ENCODE data around the gene PCBP1.
"Not testable (repeated sequence)": the region's sequence is repeated elsewhere in the genome, so short reads cannot be mapped to it uniquely, and the experiment has no call there.

Gene PCBP1

DNA sequence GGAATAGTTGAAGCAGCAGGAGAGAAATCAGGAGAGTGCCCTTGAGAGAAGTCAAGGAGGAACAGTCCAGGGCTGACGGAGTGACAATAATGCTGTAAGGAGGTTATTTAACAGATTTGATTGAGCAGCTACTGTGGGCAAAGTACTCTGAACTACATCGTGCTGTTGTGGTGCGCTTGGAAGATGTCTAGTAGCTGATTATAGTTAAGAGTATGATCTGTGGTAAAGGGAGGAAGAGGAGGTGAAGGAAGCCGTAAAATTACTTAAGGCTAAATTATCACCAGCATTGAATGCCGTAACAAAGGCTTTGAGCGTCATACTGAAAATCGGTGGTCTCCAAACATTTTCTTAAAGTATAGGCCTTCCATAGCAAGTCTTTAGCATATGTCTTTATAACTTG is 4.5 kb downstream of the PCBP1 start:
- H3K4me1 ChIP-seq (ENCODE audit: control insufficient read depth, insufficient read depth, low read length) = peaks cover 32% of the 10 kb centered on the region
- no peak overlapping the region for H3K4me3 ChIP-seq (ENCODE audit: low read length)
- no peak overlapping the region for H3K9ac ChIP-seq (ENCODE audit: low read length)
- H3K36me3 ChIP-seq (ENCODE audit: control insufficient read depth, insufficient read depth, low read length) = no peaks in the 10 kb centered on the region
- H3K27me3 ChIP-seq (ENCODE audit: control insufficient read depth, insufficient read depth, low read length) = no peaks in the 10 kb centered on the region
- H3K9me3 ChIP-seq (ENCODE audit: control insufficient read depth, low read length) = no peaks in the 10 kb centered on the region

DNA sequence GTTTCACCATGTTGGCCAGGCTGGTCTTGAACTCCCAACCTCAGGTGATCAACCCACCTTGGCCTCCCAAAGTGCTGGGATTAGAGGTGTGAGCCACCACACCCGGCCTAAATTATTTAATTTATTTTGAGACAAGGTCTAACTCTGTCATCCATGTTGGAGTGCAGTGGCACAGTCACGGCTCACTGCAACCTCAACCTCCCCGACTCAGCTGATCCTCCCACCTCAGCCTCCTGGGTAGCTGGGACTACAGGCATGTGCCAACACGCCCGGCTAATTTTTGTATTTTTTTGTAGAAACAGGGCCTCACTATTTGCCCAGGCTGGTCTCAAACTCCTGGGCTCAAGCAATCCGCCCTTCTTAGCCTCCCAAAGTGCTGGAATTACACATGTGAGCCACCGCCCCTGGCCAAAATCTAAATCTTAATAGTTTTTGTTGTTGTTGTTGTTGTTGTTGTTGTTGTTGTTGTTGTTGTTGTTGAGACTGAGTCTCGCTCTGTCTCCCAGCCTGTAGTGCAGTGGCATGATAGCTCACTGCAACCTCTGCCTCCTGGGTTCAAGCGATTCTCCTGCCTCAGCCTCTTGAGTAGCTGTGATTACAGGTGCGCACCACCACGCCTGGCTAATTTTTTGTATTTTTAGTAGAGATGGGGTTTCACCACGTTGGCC is 5.4 kb downstream of the PCBP1 start:
- not testable (repeated sequence) for H3K36me3 ChIP-seq (ENCODE audit: control insufficient read depth, insufficient read depth, low read length); H3K9me3 ChIP-seq (ENCODE audit: control insufficient read depth, low read length); H3K9ac ChIP-seq (ENCODE audit: low read length); H3K27me3 ChIP-seq (ENCODE audit: control insufficient read depth, insufficient read depth, low read length); H3K4me3 ChIP-seq (ENCODE audit: low read length)
- H3K4me1 ChIP-seq (ENCODE audit: control insufficient read depth, insufficient read depth, low read length) = peaks cover 32% of the 10 kb centered on the region

DNA sequence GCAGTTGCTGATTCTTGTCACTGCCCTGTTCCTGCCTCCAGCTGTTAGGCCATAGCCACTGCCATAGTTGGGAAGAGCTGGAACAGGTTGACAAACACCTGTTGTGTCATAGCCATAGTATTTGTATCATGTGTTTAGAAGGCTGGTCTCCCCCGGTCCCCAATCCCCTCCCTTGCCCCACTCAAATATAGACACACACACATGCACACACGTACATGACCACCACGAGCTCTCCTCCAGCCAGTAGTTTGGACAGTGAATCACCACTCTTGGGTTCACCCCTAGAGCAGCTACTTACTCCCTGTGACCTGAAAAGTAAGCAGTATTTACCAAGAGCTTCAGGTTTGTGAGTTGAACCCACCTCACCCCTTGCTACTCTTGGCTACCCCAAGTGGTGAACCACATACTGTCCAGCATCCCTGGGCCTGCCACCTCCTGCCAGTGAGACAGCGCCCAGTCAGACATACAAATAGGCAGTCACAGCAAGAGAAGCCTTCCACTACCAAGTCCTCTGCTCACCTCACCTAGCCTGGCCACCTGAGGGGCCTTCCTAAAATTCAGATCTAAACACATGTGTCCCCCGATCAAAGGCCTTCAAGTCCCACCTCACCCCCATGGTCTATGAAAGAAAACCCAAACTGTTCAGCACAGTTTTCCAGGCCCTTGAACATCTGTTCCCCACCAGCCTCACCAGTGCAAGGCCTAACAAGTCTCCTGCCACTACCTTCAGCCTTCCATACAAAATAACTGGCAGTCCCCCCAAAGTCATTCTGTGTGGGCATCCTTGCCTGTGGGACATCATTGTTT is 7.1 kb downstream of the PCBP1 start:
- no peak overlapping the region for H3K4me3 ChIP-seq (ENCODE audit: low read length)
- H3K36me3 ChIP-seq (ENCODE audit: control insufficient read depth, insufficient read depth, low read length) = no peaks in the 10 kb centered on the region
- peaks cover 29% of the 10 kb centered on the region for H3K4me1 ChIP-seq (ENCODE audit: control insufficient read depth, insufficient read depth, low read length)
- H3K27me3 ChIP-seq (ENCODE audit: control insufficient read depth, insufficient read depth, low read length) = no peaks in the 10 kb centered on the region
- peak overlapping the region; percentile 57 for H3K9ac ChIP-seq (ENCODE audit: low read length)
- H3K9me3 ChIP-seq (ENCODE audit: control insufficient read depth, low read length) = no peaks in the 10 kb centered on the region

DNA sequence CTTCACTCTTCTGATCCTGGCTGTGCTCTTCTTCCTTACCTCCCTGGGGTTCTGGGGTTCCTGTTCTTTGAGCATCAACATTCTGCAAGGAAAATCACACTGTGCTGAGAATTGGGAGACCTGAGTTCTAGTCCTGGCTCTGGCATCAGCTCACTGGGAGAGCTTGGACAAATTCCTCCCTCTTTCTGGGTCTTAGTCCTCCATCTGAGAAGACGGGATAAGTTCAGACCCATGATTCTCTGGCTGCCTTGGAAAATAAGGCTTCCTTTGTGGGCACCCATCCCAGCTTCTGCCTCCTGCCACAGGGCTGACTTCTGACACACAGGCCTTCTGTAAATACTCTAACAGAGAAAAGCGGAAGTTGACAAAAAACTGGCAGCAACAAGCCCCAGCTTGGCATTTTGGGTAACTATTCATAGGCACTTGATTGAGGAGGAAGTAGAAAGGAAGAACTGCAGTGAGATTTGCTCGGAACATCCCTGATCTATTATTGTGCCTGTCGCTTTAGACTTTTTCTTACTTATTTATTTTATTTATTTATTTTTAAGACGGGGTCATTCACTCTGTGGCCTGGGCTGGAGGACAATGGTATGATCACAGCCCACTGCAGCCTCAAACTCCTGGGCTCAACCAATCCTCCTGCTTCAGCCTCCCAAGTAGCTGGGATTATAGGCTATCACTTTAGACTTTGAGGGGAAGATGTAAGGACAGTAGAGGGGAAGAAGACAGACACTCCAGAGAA is 7.9 kb downstream of the PCBP1 start:
- Histone ChIP-seq H3K4me3 (ENCODE audit: low read length) (no peak overlapping the region), H3K36me3 (ENCODE audit: control insufficient read depth, insufficient read depth, low read length) (no peaks in the 10 kb centered on the region), H3K27me3 (ENCODE audit: control insufficient read depth, insufficient read depth, low read length) (no peaks in the 10 kb centered on the region), H3K4me1 (ENCODE audit: control insufficient read depth, insufficient read depth, low read length) (peaks cover 23% of the 10 kb centered on the region), H3K9ac (ENCODE audit: low read length) (peak overlapping the region; percentile 57), H3K9me3 (ENCODE audit: control insufficient read depth, low read length) (no peaks in the 10 kb centered on the region)

DNA sequence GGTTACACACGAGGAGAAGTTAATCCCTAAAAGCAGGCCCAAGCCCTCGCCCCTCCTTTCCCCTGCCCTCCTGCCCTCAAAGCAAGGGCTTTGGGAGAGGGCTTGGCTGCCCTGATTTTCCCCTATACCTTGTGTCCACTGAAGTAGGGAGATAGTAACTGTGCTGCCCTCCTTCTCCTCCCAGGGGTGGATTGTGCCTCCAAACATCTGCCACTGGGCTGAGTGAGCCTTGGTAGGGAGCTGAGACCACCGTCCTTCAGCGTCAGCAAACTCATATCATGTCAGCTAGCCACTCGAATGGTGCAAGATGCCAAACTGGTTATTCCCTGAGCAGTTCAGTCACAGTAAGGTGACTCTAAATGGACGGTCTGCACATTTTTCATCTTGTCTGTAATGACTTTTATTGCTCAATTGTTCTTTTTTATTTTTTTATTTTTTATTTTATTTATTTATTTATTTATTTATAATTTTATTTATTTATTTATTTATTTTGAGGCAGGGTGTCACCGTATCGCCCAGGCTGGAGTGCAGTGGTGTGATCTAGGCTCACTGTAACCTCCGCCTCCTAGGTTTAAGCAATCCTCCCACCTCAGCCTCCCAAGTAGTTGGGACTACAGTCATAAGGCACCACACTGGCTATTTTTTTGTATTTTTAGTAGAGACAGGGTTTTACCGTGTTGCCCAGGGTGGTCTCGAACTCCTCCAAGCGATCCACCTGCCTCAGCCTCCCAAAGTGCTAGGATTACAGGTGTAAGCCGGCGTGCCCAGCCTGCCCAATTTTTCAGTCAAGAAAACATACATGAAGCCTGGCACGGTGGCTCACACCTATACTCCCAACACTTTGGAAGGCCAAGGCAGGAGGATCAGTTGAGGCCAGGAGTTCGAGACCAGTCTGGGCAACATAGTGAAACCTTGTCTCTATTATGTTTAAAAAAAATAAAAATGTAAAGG is 8.7 kb downstream of the PCBP1 start:
- Histone ChIP-seq H3K9ac (ENCODE audit: low read length) (peak overlapping the region; percentile 57), H3K36me3 (ENCODE audit: control insufficient read depth, insufficient read depth, low read length) (no peaks in the 10 kb centered on the region), H3K9me3 (ENCODE audit: control insufficient read depth, low read length) (no peaks in the 10 kb centered on the region), H3K4me3 (ENCODE audit: low read length) (no peak overlapping the region), H3K27me3 (ENCODE audit: control insufficient read depth, insufficient read depth, low read length) (no peaks in the 10 kb centered on the region), H3K4me1 (ENCODE audit: control insufficient read depth, insufficient read depth, low read length) (peaks cover 17% of the 10 kb centered on the region)

DNA sequence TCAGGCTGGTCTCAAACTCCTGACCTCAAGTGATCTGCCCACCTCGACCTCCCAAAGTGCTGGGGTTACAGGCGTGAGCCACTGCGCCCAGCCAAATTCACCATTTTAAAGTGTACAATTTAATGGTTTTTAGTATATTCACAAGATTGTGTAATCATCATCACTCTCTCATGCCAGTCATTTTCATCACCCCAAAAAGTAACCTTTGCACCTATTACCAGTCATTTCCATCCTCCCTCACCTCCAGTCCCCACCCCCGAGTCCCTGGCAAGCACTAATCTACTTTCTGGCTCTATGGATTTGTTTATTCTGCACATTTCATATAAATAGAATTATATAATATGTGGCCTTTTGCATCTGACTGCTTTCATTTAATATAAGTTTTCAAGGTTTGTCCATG is 10.8 kb downstream of the PCBP1 start:
- Histone ChIP-seq H3K4me3 (ENCODE audit: low read length) (no peak overlapping the region), H3K9me3 (ENCODE audit: control insufficient read depth, low read length) (no peaks in the 10 kb centered on the region), H3K4me1 (ENCODE audit: control insufficient read depth, insufficient read depth, low read length) (peaks cover 17% of the 10 kb centered on the region)

DNA sequence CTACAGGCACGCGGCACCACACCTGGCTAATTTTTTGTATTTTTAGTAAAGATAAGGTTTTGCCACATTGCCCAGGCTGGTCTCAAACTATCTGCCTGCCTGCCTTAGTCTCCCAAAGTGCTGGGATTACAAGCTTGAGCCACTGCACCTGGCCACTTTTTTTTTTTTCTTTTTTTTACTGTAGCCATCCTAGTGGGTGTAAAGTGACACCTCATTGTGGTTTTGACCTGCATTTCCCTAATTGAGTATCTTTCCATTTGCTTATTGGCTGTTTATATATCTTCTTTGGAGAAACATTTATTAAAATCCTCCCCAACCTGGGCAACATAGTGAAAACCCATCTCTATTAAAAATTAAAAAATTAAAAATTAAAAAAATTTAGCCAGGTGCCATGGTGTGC is 12.0 kb downstream of the PCBP1 start:
- Histone ChIP-seq H3K9me3 (ENCODE audit: control insufficient read depth, low read length) (no peaks in the 10 kb centered on the region), H3K27me3 (ENCODE audit: control insufficient read depth, insufficient read depth, low read length) (no peaks in the 10 kb centered on the region), H3K36me3 (ENCODE audit: control insufficient read depth, insufficient read depth, low read length) (no peaks in the 10 kb centered on the region), H3K4me1 (ENCODE audit: control insufficient read depth, insufficient read depth, low read length) (peaks cover 16% of the 10 kb centered on the region), H3K4me3 (ENCODE audit: low read length) (no peak overlapping the region), H3K9ac (ENCODE audit: low read length) (no peak overlapping the region)

More for the DNA sequence above, 10.8 kb downstream of the PCBP1 start:
- H3K9ac ChIP-seq (ENCODE audit: low read length) = no peak overlapping the region
- H3K36me3 ChIP-seq (ENCODE audit: control insufficient read depth, insufficient read depth, low read length) = no peaks in the 10 kb centered on the region
- H3K27me3 ChIP-seq (ENCODE audit: control insufficient read depth, insufficient read depth, low read length) = no peaks in the 10 kb centered on the region

DNA sequence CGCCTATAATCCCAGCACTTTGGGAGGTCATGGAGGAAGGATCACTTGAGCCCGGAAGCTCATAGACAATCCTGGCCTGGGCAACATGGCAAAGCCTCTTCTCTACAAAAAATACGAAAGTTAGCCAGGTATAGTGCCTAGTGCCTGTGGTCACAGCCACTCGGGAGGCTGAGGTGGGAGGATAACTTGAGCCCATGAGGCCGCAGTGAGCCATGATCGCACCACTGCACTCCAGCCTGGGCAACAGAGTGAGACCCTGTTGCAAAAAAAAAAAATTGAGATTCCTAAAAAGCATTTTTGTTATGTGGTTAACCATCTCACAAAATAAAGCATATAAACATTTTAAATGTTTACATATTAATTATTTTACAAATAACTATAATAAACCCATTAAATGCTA is 13.9 kb downstream of the PCBP1 start:
- H3K36me3 ChIP-seq (ENCODE audit: control insufficient read depth, insufficient read depth, low read length) = no peaks in the 10 kb centered on the region
- H3K9me3 ChIP-seq (ENCODE audit: control insufficient read depth, low read length) = no peaks in the 10 kb centered on the region
- H3K27me3 ChIP-seq (ENCODE audit: control insufficient read depth, insufficient read depth, low read length) = no peaks in the 10 kb centered on the region
- no peaks in the 10 kb centered on the region for H3K4me1 ChIP-seq (ENCODE audit: control insufficient read depth, insufficient read depth, low read length)
- no peak overlapping the region for H3K4me3 ChIP-seq (ENCODE audit: low read length)
- no peak overlapping the region for H3K9ac ChIP-seq (ENCODE audit: low read length)

DNA sequence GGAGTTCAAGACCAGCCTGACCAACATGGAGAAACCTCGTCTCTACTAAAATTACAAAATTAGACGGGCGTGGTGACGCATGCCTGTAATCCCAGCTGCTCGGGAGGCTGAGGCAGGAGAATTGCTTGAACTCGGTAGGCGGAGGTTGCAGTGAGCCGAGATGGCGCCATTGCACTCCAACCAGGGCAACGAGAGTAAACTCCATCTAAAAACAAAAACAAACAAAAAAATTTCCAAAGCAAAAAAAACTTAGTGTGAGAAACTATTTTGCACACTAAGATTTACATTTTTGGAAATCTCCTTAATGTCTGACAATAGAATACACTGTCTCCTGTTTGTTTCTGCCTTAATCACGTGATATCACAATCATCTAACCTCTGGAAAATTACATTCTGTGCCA is 14.4 kb downstream of the PCBP1 start:
- not testable (repeated sequence) for H3K4me1 ChIP-seq (ENCODE audit: control insufficient read depth, insufficient read depth, low read length); H3K36me3 ChIP-seq (ENCODE audit: control insufficient read depth, insufficient read depth, low read length); H3K9me3 ChIP-seq (ENCODE audit: control insufficient read depth, low read length); H3K27me3 ChIP-seq (ENCODE audit: control insufficient read depth, insufficient read depth, low read length); H3K4me3 ChIP-seq (ENCODE audit: low read length); H3K9ac ChIP-seq (ENCODE audit: low read length)

DNA sequence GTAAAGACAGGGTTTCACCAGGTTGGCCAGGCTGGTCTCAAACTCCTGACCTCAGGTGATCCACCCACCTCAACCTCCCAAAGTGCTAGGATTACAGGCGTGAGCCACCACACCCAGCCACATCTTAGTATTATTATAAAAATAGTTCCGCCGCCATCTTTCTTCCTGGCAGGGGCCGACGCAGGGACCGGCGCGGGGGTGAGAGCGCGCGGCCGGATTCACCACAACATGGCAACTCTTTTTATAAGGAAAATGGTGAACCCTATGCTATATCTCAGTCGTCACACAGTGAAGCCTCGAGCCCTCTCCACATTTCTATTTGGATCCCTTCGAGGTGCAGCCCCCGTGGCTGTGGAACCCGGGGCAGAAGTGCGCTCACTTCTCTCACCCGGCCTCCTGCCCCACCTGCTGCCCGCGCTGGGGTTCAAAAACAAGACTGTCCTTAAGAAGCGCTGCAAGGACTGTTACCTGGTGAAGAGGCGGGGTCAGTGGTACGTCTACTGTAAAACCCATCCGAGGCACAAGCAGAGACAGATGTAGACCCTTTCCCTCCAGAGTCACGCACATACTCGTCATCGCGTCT is 15.1 kb downstream of the PCBP1 start:
- not testable (repeated sequence) for H3K9me3 ChIP-seq (ENCODE audit: control insufficient read depth, low read length)

DNA sequence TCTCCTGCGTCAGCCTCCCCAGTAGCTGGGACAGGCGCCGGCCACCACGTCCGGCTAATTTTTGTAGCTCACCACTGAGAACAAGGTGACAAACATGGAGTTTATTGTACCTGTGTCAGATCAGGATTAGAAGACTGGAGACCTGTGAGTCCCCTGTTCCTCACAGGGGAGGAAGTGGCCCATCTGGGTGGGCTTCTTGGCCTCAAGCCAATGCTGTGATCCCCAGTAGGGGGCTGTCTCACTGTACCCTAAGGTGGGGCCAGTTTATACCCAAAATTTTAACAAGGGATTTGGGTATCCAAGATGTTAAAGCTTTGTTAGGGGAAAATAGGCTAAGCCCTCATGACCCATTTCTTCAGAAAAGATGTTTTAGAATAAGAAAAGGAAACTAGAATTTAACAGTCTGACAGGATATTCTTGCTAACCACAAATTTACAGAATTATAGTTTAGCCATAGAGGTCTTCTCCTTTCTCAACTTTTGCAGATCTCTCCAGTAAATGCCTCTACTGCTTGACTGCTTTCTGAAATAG is 16.3 kb downstream of the PCBP1 start:
- H3K4me1 ChIP-seq (ENCODE audit: control insufficient read depth, insufficient read depth, low read length) = peaks cover 8% of the 10 kb centered on the region
- H3K36me3 ChIP-seq (ENCODE audit: control insufficient read depth, insufficient read depth, low read length) = no peaks in the 10 kb centered on the region
- no peaks in the 10 kb centered on the region for H3K9me3 ChIP-seq (ENCODE audit: control insufficient read depth, low read length)
- H3K4me3 ChIP-seq (ENCODE audit: low read length) = no peak overlapping the region
- no peak overlapping the region for H3K9ac ChIP-seq (ENCODE audit: low read length)
- H3K27me3 ChIP-seq (ENCODE audit: control insufficient read depth, insufficient read depth, low read length) = no peaks in the 10 kb centered on the region

More for the DNA sequence above, 15.1 kb downstream of the PCBP1 start:
- not testable (repeated sequence) for H3K9ac ChIP-seq (ENCODE audit: low read length); H3K4me1 ChIP-seq (ENCODE audit: control insufficient read depth, insufficient read depth, low read length); H3K4me3 ChIP-seq (ENCODE audit: low read length); H3K27me3 ChIP-seq (ENCODE audit: control insufficient read depth, insufficient read depth, low read length); H3K36me3 ChIP-seq (ENCODE audit: control insufficient read depth, insufficient read depth, low read length)
